LNCAP (cell line): ENCODE results near the gene OPRL1.

Experiments
- CTCF ChIP-seq: fragments of 450-650 bp; IDR thresholded peaks from 2 replicates; pipeline ENCODE4 v1.5.1; 2017; ENCODE audit warnings: mild to moderate bottlenecking

The OPRL1 gene

DNA sequence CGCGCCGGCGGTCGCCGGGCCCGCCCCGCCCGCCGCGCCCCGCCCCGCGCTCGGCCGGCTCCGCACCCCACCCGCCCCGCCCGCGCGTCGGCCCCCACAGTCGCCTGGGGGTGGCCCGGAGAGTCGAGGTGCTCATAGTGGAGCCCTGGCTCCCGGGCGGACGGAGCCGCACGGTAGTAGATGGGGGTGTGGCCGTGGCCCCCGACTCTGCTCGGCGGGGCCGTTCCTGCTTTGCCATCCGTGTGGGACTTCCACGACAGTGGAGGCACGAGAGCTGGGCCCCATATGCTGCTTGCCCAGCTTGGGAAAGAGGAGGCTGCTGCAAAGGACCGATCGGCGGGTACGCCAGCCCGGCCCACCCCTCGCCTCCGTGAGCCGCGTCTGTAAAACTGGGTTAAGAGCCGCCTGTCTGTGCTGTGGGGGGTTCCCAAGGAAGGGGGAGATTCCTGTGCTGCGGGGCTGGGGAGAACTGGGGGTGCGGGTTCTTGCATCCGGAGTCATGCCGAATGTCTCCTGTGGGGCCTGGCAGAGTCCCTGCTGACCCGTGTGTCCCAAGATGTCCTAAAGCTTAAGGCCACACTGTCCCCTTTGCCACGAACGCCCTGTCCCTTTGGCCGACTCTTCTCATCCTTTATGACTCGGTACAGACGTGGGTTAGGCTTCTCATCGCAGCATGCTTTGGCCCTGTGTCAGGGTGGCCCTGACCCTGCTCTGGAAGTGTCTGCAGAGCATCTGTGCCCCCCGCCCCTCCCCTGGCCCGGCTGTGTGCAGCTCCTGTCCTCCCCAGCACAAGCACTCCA is at the start of gene OPRL1:
Gene OPRL1, plus strand, starts transcription at position 70 of the 800 bp plus-strand sequence. CDS start 12,639 bp downstream, outside the sequence.
- TF ChIP-seq CTCF: no peak

DNA sequence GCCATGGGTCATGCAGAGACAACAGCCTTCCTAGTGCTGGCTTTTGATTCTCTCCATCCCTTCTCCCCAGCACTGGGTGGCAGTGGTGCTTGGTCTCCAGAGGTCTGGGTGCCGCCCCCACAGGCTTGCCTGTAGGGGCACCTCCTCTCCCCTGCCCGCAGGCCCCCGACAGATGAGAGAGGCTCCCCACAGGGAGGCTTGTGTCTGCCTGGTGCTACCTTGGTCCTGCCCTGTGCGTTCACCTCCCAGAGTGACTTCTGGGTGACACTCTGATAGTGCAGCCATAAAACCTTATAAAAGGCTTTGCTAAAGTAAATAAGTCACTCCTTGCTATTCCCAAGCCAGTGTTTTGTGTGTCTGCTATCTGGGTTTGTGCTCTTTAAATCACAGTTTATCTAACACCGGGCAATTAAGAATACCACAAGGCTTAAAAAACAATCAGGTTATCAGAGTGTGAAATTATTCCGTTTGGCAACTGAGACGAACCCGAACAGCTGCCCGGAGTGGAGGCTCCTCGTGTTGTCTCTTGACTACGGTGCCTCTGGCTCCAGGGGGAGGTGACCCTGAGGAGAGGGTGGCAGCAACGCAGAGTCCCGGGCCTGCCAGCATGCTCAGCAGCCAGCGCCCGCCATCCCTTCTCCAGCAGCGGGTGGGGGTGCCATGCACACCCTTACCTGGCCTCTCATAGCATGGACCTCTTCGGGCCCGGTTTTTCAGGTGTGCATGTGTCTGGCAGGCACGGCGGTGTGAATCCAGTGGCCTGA is 49.3 kb upstream of the OPRL1 start:
- TF ChIP-seq CTCF: no peak

- TF ChIP-seq CTCF: no peak
Observed at GRCh38 chr20:64031822-64032314, 48.0 kb upstream of the OPRL1 start.

DNA sequence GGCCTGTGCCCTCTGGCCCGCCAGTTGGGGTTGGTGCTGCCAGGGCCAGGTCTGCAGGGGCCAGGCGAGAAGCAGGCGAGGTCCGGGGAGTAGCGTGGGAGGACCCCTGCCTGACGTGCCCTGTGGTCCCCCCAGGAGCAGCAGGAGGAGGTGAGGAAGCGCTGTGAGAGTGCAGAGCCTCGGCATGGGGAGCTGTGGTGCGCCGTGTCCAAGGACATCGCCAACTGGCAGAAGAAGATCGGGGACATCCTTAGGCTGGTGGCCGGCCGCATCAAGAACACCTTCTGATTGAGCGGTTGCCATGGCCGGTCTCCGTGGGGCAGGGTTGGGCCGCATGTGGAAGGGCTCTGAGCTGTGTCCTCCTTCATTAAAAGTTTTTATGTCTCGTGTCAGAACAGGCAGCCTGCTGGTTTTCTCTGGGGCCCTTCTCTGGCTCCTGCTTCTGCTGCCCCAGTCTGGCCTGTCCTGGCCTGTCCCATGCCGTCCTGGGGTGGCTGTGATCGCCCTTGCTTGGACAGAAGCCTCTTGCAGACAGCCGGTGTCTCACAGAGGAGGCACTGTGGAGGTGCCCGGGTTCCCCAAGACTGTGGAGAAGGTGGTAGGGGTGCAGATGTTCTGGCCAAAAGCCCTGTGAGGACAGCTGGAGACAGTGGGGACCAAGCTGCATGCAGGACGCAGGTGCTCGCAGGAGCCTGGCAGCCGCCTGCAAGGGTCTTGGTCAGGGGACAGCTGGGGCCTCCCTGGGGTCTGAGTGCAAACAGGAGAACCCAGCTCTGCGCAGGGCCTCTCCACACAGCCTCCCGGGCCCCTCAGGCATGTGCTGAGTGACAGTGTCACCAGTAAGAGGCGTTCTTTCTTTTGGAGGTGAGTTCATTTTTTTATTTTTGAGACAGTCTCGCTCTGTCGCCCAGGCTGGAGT is 46.9 kb upstream of the OPRL1 start:
- TF ChIP-seq CTCF: no peak

GRCh38 chr20:64033981-64034493 is 45.8 kb upstream of the OPRL1 start:
- TF ChIP-seq CTCF: no peak

GRCh38 chr20:64035066-64035932 is 44.6 kb upstream of the OPRL1 start:
- no peak for TF ChIP-seq CTCF
